ENCODE measurements around the gene TMEM239. TPM values are rescaled to one million over a fixed set of nuclear protein-coding genes. Genes with fewer than 3 reads are reported as not detected.
"Not testable (repeated sequence)": the region's sequence is repeated elsewhere in the genome, so short reads cannot be mapped to it uniquely, and the experiment has no call there.

Gene TMEM239
- not detected for polyA plus RNA-seq (ENCODE audit: insufficient read length in 12 of 12)
- long read RNA-seq, donor 1 = 0 reads
- long read RNA-seq, donor 2 = 0 reads
- long read RNA-seq, donor 3 = 0 reads
- long read RNA-seq, donor 4 = 0 reads
- long read RNA-seq, donor 5 = 0 reads
- long read RNA-seq, donor 6 = 0 reads
- long read RNA-seq, donor 7 = 0 reads
- long read RNA-seq, donor 8 = 0 reads
- long read RNA-seq, donor 9 = 0 reads
- long read RNA-seq, donor 10 = 0 reads
- long read RNA-seq, donor 11 = 0 reads

DNA sequence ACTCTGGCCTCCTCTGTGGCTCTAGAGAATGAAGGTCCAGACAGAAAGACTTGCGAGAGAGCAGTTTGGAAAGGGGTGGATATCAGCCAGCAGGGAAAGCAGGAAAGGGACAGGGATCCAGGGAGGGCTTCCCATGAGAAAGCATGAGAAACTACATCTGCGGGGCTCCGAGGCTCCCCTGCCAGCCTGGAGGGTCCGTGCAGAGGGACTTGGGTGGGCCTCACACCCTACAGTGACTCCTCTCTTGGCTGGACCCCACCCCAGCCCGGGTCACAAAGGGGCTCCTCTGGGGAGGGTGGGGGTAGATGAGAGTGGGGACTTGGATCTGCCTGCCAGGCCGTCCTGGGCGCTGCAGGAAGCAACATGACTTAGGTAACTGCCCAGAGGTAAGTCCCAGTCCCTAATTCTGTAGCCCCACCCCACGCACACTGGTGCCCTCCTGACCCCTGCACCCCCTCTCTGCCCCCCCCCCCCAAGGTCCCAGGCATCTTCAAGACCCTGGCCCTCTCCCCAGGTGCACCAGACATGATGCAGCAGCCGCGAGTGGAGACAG lies at the start of gene TMEM239:
Gene TMEM239, plus strand, starts transcription at position 335 of the 553 bp plus-strand sequence. Its CDS starts 191 bp downstream, at position 526.
- no peak for DNase-seq

DNA sequence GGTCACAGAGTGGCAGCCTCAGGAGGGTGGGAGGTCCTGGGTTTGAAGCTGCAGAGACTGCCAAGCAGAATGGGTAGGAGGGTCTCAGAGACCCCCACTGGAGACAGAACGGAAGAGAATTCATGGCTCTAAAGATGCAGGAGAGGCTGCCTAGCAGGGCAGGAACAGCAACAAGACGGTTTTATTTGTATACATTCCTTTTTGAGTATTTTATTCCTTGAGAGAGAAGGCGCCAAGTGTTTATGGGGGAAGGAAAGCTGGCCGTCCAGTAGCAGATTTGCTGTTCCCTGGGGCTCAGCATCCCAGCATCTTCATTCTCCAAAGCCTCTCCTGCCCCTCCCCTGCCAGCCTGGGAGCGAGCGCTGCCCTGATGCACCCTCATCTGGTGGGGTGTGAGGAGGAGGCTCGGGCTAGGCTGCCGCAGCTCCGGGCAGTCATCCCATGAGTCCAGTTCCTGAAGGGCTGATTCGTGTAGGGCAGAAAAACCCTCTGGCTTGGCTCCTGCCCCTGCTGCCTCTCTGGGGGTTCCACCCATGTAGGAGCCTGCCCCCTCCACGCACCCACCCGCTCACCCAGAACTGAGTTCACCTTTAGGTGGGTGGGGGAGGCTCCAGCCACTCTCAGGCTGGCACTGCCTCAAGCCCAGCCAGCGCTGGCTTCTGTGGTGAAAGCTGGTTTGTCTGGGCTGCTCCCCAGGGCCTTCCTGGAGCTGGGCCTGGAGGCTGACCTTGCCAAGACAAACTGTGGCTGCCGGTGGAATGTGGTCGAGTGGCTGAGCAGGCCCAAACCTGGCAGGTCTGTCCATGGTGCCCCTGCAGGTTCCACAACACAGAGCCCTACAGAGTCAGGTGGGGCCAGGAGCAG lies 48.2 kb upstream of the TMEM239 start:
- no peak for DNase-seq

DNA sequence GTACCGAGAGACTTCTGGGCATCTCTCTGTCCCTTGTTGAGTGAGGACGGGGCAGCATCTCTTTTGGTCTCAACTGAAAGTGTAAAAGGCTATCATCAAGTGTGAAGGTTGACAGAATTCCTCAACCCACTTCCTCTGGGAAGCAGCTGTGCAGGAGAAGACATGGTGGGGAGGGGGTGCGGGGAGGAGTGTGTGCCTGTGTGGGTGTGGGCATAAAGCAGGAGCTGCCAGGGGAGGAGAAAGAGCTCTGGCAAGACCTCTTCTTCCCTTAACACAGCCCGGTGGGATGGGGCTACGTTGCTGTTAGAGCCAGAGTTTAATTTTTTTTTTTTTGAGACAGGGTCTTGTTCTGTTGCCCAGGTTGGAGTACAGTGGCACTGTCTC lies 47.5 kb upstream of the TMEM239 start:
- DNase-seq = no peak

DNA sequence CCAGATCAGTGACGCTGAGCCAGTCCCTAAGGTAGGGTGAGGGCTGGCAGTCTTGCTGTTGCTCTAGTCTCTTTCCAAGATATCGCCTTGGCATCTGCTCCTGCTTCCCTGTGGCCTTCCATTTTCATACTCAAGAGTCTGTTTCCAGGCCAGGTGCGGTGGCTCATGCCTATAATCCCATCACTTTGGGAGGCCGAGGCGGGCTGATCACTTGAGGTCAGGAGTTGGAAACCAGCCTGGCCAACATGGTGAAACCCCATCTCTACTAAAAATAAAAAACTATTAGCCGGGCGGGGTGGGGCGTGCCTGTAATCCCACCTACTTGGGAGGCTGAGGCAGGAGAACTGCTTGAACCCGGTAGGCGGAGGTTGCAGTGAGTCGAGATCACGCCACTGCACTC lies 46.1 kb upstream of the TMEM239 start:
- DNase-seq = not testable (repeated sequence)

DNA sequence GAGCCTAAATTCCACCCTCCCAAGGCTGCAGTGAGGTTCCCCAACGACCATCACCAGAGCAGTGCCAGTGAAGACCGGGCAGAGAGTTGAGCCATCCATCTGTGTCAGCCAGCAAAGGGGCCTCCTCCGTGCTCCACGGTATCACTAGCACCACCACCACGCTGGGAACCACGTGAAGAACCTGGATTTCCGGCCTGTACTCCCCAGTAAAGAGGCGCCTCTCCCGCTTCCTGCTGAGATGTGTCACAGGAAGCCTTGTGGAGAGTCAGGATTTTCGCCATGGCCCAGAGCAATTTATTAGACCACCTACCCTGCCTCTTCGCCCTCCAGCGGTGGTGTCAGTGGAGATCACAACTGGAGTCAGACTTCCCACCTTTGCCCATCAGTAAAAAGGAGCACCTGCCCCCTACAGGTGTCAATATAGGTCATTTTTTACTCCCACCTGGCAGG lies 44.5 kb upstream of the TMEM239 start:
- DNase-seq = no peak

DNA sequence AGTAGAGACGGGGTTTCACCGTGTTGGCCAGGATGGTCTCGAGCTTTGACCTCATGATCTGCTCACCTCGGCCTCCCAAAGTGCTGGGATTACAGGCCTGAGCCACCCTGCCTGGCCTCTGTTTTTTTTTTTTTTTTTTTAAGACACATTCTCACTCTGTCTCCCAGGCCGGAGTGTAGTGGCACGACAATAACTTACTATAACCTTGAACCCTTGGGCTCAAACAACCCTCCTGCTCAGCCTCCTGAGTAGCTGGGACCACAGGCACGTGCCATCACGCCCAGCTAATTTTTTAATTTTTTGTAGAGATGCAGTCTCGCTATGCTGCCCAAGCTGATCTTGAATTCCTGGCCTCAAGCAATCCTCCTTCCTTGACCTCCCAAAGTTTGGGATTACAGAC lies 42.4 kb upstream of the TMEM239 start:
- no peak for DNase-seq

DNA sequence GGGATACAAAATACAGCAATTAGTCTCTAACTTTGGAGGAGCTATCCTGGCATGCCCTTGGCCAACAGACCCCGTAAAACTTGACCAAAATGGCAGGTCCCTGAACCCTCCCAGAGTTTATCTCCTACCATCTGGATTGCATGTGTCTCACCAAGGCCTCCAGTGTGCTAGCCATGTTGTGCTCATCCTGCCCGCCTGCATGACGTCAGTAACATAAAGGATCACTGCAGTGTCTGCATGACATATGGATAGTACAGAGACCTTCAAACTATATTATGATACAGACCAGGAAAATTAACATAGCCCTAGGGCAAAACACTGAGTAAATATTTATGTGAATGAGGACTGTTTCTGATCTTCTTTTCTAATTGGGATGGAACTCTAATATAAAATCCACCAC lies 41.0 kb upstream of the TMEM239 start:
- DNase-seq = no peak

DNA sequence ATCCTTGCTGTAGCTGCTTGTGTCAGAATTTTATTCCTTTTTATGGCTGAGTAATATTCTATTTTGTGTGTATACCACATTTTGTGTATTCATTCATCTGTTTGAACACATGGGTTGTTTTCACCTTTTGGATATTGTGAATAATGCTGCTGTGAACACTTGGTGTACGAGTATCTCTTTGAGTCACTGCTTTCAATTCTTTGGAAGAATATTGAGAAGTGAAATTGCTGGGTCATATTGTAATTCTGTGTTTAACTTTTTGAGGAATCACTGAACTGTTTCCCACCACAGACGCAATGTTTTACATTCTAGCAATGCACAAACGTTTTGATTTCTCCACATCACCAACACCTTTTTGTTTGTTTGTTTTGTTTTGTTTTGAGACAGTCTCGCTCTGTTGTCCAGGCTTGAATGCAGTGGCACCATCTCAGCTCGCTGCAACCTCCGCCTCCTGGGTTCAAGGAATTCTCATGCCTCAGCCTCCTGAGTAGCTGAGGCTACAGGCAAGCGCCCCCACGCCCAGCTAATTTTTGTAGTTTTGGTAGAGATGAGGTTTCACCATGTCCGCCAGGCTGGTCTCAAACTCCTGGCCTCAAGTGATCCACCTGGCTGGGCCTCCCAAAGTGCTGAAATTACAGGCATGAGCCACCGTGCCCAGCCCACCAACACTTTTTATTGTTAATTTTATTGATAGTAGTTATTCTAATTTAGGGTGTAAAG lies 37.4 kb upstream of the TMEM239 start:
- DNase-seq = no peak

DNA sequence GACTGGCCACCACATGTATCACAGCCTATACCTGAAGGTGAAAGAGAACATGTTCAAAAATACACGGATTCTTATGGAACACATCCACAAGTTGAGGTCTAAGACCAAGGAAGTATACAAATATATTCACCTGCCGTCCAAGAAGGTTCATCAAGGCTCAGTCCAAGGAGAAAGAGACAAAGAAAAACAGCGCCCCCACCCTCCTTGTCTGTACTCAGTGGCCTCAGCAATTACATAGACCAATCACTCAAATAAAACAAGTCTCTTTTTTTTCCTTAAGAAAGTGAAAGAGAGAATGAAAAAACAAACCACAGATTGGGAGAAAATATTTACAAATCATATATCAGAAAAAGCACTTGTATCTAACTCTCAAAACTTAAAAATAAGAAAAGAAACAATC lies 35.2 kb upstream of the TMEM239 start:
- DNase-seq = no peak

DNA sequence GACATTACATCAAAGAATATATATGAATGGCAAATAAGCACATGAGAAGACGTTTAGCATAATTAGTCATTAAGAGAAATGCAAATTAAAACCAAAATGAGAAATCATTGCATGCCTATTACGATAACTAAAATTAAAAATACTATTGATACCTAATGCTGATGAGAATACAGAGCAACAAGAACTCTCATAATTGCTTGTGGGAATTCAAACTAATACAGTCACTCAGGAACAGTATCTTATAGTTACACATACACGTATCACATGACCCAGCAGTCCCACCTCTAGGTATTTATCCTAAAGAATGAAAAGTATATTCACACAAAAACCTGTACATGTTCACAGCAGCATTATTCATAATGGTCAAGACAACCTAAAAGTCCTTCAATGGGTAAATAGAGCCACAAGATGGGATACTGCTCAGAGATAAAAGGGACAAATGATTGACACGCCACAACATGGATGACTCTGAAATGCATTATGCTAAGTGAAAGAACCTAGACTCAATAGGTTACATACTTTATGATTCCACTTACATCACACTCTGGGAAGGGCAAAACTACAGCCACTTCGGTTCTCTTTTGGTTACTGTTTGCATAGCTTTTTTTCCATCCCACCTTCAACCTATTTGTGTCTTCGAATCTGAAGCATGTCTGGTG lies 32.1 kb upstream of the TMEM239 start:
- DNase-seq = no peak

DNA sequence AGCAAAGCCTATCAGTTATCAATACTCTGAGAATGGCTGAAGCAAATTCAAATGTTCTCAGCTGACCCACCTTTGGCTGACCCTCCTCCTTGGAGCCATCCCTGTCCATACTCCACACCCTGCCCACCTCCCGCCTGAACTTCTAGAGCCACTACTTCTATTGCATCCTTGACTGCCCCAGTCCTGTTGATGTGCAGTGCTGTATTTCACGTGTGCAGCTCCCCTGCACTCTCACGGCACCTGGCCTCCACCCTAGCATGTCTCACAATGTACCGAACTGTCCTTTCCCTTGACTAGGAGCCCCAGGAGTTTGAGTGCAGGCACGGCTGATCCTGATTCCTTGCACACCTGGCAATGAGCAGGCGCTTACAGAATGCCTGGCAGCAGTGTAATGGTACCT lies 22.7 kb upstream of the TMEM239 start:
- DNase-seq = no peak

DNA sequence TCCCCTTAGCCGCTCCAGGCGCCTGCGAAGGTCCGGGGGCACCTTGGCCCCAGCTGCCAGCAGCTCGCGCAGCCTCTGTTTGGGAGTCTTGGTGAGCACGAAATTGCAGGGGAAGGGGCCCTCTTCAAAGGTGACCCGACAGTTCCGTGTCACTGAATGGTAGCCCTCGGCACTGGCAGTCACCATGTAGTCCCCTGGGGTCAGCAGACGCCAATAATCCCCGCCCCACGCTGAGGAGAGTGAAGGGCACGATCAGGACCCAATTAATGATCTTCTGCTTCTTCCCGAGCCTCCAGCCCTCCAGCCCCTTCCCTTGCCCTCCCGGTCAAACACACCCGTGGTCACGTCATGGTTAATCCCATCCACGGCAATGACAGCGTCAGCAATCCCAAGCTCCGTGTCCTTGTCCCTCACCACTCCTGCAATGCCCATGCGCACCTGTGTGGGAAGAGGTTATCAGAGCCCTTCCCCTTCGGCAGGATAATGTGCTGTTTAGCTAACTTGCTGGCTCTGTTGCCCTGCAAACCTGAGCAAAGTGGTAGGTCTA lies 21.9 kb upstream of the TMEM239 start:
- no peak for DNase-seq

DNA sequence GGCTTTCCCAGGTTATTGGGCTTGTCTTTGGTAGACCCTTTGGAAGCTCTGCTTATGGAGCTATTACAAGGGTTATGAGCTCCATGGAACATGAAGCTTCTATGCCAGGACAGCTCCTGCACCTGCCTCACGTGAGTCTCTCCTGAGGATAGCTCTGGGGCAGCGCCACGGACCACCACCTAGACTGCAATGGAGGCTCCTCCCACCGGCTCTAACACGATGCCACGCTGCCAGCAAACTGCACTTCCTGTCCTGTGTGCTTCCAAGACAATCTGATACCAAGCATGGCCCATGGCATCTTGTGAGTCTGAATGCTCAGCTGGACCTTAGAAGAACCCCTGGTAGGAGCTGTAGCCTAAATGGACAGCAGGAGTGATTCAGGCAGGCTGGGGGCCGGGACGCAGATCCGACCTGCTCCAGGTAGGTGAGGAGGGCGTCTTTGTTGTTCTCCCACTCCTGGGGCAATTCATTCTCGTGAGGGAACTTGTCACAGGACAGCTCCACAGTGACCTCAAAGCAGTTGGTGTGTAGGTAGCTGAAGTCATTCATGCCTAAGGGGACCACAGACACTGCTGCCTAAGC lies 21.2 kb upstream of the TMEM239 start:
- no peak for DNase-seq

DNA sequence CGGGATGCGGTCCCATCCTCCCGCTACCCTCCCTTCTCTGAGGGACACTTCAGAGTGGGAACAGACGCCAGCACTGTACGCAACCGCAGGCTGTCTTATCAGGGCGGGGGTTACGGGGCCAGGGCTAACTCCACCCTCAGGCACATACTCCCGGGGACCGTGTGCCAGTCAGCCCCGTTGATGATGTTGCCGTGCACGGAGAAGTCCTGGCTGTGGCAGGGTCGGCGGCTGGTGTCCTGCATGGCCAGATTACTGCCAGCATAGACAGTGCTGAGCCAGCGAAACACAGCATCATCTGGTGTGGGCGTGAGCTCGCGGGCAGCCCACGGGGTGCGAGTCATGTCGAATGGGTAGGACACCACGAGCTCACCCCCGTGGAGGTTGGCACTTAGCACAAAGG lies 20.7 kb upstream of the TMEM239 start:
- DNase-seq = no peak

DNA sequence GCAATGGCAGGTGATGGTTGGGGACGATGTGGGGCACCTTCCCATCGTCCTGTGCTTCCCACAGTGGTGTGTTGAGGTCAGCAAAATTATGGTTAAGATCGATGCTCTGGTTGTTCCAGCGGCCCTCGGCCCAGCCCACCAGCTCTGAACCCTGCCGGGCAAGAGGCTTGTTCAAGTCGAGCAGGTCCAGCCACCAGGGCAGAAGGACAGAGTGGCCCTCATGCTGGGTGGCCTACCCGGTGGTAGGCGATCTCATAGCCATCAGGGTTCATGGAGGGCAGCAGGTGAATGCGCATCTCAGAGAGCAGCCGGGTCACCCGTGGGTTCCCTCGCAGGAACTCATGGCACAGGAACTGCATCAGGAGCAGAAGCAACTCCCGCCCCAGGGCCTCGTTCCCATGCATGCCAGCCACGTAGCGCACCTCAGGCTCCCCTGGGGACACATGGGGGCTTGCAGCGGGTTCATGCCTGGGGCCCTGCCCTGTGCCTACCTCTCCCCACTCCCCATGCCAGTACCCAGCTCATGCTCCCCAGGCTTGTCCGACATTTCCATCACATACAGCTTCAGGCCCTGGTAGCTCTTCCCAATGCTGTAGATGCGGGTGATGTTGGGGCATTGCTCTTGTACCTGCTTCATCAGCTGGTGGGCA lies 20.0 kb upstream of the TMEM239 start:
- DNase-seq = no peak

DNA sequence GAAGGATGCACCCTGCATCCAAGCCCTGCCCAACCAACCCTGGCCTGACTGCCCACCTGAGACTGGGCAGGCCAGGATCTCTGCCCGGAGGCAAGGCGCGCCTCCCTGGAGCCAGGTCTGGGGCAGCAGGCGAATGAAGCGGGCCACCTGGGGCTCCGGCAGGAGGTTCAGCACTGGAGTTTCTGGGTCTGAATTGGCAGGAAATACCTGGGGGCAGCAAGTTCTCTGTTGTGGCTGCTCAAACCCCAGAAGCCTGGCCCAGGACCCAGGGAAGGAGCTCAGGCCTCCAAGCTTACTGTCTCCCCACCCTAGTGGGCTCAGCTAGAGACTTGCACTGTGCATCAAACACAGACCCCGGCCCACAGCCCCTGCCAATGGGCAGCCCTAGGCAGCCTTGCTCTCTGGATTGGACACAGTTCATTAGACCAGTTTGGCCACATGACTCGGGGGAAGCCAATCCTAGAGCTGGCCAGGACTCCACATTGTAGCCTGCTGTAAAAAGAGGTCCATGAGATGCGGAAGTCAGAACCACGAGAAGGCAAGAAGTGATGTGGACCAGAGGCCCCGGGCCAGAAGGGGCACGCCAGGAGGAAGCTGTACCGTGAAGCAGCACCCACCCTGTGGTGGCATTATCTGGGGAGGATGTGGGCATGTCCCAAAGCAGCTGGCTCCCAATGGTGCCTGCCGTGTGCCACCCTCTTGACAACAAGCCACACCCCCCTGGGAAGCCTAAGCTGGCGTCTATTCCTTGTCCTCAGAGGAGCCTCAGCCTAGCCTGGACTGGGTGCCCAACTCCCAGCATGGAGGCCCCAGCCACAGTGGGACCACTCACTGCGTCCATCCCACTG lies 18.8 kb upstream of the TMEM239 start:
- no peak for DNase-seq

DNA sequence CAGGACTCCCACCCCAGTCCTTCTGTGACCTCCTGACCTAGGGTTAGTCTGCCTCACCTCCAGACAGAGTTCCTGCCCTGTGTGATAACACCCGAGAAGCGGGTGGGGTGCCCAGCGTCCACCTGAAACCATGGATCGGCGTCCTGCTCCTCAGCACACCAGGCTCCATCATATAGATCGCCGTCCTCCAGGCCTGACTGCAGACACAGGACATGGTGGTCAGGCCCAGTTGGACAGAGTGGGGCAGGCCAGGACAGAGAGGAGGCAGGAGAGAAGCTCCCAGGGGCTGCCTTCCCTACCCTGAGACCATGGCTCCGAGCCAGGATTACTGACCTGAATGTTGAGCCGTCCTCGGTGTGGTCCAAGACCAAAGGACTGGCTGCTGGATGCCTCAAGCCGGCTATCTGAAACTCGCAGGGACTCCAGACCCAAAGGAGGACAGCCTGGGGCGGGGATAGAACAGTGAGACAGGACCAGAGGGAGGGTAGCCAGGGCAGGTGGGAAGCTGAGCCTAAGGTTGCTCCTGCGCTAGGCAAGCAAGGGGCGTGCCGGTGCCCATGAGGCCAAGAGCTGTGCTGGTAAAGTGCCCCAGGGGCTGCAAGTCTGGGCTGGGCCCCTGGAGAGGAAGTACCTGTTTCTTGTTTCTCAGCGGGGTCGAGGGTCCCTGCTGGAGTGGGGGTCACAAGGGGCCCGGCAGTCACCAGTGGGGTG lies 17.9 kb upstream of the TMEM239 start:
- no peak for DNase-seq

DNA sequence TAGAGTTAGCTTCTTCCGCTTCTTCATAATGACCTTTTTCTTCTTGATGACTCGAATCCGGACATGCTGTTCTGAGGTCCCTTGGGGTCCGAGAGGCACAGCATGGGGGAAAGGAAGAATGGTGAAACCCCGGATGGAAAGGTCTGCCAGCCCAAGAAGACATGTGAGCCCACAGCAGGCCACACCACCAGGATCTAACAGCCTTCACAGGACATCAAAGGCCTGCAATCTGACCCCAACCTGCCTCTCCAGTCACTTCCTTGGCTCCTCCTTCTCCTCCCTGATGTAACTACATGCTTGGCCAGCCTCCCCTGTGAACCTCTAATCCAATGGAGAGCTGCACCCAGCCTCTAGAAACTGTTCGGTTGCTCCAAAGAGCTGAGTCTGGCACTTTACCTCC lies 17.4 kb upstream of the TMEM239 start:
- no peak for DNase-seq

DNA sequence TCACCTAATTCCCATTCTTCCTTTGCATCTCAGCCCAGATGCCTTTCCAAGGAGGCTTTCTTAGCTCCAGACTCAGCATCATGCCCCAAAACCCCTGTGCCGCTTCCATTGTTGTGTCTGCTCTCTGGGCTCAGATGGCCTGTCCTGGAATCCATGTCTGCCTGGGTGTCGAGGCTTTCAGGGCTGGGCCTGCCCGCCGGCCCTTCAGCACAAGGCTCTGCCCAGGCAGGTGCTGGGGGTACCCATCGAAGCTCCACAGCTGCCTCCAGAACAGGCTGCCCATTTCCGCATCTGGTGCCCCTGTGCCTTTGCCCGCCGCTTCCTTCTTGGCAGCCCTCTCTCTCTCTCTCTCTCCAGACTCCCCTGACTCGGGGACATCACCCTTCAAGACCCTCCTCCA lies 16.9 kb upstream of the TMEM239 start:
- no peak for DNase-seq

All from muscle of arm (tissue), 14 donors.